GM23248 (cell line): ENCODE data around the gene LAMA1.

Source experiments
- EZH2 ChIP-seq: fragments of 200-600 bp; sonication (generic); IDR thresholded peaks from 2 replicates; pipeline ENCODE4 v1.6.1; 2018; ENCODE audit warnings: antibody characterized with exemption, mild to moderate bottlenecking; ENCODE audit not compliant: insufficient read depth, poor library complexity, severe bottlenecking
- EZH2phosphoT487 ChIP-seq: fragments of 200-600 bp; sonication (generic); IDR thresholded peaks from 2 replicates; pipeline ENCODE4 v1.6.1; 2018; ENCODE audit warnings: antibody characterized with exemption, moderate library complexity, mild to moderate bottlenecking, low read depth; ENCODE audit not compliant: insufficient read depth

DNA sequence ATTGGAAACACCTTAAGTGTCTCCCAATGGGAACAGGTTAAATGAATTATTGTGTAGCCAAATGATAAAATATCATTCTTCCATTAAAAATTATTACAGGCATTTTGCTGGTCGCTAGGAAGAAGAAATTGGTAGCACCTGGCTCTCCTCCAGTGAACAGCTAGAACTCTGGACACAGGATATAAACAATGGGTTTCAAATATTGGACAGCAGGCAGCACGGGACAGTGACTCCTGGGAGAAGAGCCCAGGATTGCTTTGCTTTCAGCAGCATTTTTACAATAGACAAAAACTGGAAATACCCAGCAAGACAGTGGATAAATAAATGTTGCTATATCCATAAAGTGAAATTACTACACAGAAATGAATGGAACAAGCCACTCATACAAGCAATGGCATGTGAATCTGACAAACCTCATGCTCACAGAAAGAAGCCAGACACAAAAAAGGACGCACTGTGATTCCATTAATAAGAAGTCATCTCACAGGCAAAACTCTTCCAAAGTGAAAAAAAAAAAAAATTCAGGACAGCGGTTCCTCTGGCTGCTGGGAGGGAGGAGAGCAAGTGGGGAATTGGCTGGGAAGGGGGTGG, 50.5 kb downstream of the LAMA1 start:
- TF ChIP-seq EZH2 (no peak), EZH2phosphoT487 (no peak)
